ENCODE data around the gene GPR155.

GRCh38 chr2:174449033-174449432 lies 37.8 kb downstream of the GPR155 start:
- no peak for TF ChIP-seq ZNF274 (IDR thresholded peaks at IDR 0.05; ENCODE audit: low read depth, low read length)
- TF ChIP-seq SUZ12 (IDR thresholded peaks at IDR 0.05; ENCODE audit: extremely low read depth, insufficient read depth, insufficient read length): no peak
- no peak for TF ChIP-seq YY1 (IDR thresholded peaks at IDR 0.05; ENCODE audit: insufficient read depth, insufficient read length)
